ENCODE measurements around the gene RDH8. TPM values are rescaled to one million over a fixed set of nuclear protein-coding genes. Genes with fewer than 3 reads are reported as not detected.

RDH8 gene
- total and polyA plus RNA-seq, 2 of the 8 experiments (the other 6 are each of a cell fraction or from before 2014, with no cell fraction given), result 0.38 TPM; not detected in 1

- H3K79me1 ChIP-seq (ENCODE audit: low read depth, low read length), result no peaks in the 10 kb centered on the region
- 0 out of 2 replicates have a peak overlapping the region, but pooled peaks have one; percentile 36 for H2BK15ac ChIP-seq (ENCODE audit: low read length)
- ChIA-PET CTCF (ENCODE audit: partially characterized antibody) (no interaction called here), POLR2A (ENCODE audit: partially characterized antibody) (no interaction called here)
- H4K91ac ChIP-seq (replicated peaks; ENCODE audit: insufficient read length, low read length), result no peak overlapping the region
- H3K4me3 ChIP-seq (ENCODE audit: extremely low read depth in 1 of 4, insufficient read depth in 2 of 4, low read depth in 3 of 4, low read length in 4 of 4), result no peak overlapping the region
- H2AK5ac ChIP-seq (ENCODE audit: low read depth, low read length), result no peak overlapping the region
- H2AFZ ChIP-seq (ENCODE audit: low read length), result no peak overlapping the region
- H4K5ac ChIP-seq (ENCODE audit: insufficient read length, low read depth, low read length), result no peak overlapping the region
- no peak overlapping the region for H3K9ac ChIP-seq (replicated peaks in 1 of 4; ENCODE audit: extremely low read depth in 1 of 4, low read depth in 3 of 4, low read length in 3 of 4)
- H3K27me3 ChIP-seq (replicated peaks in 1 of 4; ENCODE audit: control insufficient read depth in 3 of 4, extremely low read depth in 1 of 4, insufficient read depth in 3 of 4, low read length in 3 of 4), result peaks cover 0 to 10% (median 7%) of the 10 kb centered on the region in 4 experiments; a peak in 6 of 7 replicates
- H3K14ac ChIP-seq (ENCODE audit: insufficient read length), result no peak overlapping the region
- H3K36me3 ChIP-seq (ENCODE audit: control insufficient read depth in 2 of 4, insufficient read depth in 4 of 4, low read length in 3 of 4), result no peaks in the 10 kb centered on the region
- H3K4me1 ChIP-seq (replicated peaks in 1 of 4; ENCODE audit: control insufficient read depth in 3 of 4, insufficient read depth in 4 of 4, low read length in 3 of 4), result peaks cover 0 to 9% (median 0%) of the 10 kb centered on the region in 4 experiments; a peak in 2 of 7 replicates
- H3K23ac ChIP-seq (ENCODE audit: insufficient read length), result no peak overlapping the region
- DNase-seq (ENCODE audit: low read depth in 1 of 2, low spot score in 2 of 2) (no peak), FAIRE-seq (no peak)
- H3K56ac ChIP-seq (replicated peaks; ENCODE audit: insufficient read length, low read depth, low read length), result no peak overlapping the region
- H3K27ac ChIP-seq (ENCODE audit: low read depth, low read length), result no peak overlapping the region
- no peak overlapping the region for H2BK120ac ChIP-seq (replicated peaks; ENCODE audit: low read depth, low read length)
- H2BK20ac ChIP-seq (ENCODE audit: low read length), result no peak overlapping the region
- H2BK12ac ChIP-seq (ENCODE audit: low read depth, low read length), result peak overlapping the region; percentile 62; the same call in 1 of the 2 replicates
- peaks cover 11% of the 10 kb centered on the region; the same call in 1 of the 2 replicates for H3K23me2 ChIP-seq (ENCODE audit: low read depth, low read length)
- H2BK5ac ChIP-seq (ENCODE audit: low read depth, low read length), result no peak overlapping the region
- 80% methylated on average over 8 of the region's 8 CpGs; no CpG with 5 or more reads in 1 of the 2 experiments for WGBS, 2 experiments (ENCODE audit: extremely low coverage in 1 of 2, insufficient coverage in 1 of 2, insufficient read length in 1 of 2, insufficient replicate concordance in 2 of 2, low coverage in 1 of 2, low lambda C conversion rate in 2 of 2, missing lambda C conversion rate in 1 of 2)
- no peaks in the 10 kb centered on the region for H3K9me3 ChIP-seq (ENCODE audit: insufficient read depth in 2 of 2, low read depth in 1 of 2, low read length in 1 of 2)
- H4K8ac ChIP-seq (ENCODE audit: extremely low read depth, insufficient read depth, low read length), result no peak overlapping the region
- H3K79me2 ChIP-seq (ENCODE audit: control insufficient read depth in 1 of 2, insufficient read depth in 2 of 2, low read length in 2 of 2), result no peaks in the 10 kb centered on the region
- no peak overlapping the region for H3K18ac ChIP-seq (ENCODE audit: extremely low read depth, low read length)
- H4K20me1 ChIP-seq (replicated peaks in 1 of 2; ENCODE audit: control insufficient read depth in 1 of 2, insufficient read depth in 2 of 2, low read length in 2 of 2), result peaks cover 0 to 1% of the 10 kb centered on the region in 2 experiments
- H3K4me2 ChIP-seq (ENCODE audit: insufficient read depth in 1 of 2, low read depth in 2 of 2, low read length in 2 of 2), result no peak overlapping the region
- H3K4ac ChIP-seq (replicated peaks; ENCODE audit: insufficient read length, low read depth, low read length), result no peak overlapping the region
- no peak for TF ChIP-seq GTF2F1 (IDR thresholded peaks at IDR 0.05; ENCODE audit: borderline replicate concordance, low read depth, low read length)
- TF ChIP-seq SP1 (IDR thresholded peaks at IDR 0.05; ENCODE audit: low read depth, low read length), result no peak
- TF ChIP-seq GABPA (IDR thresholded peaks at IDR 0.05; ENCODE audit: borderline replicate concordance, insufficient read depth, low read length), result no peak
- no peak for TF ChIP-seq CTCF (IDR thresholded peaks at IDR 0.05; ENCODE audit: control extremely low read depth in 1 of 3, insufficient read depth in 1 of 3, low read depth in 1 of 3, low read length in 3 of 3)
- TF ChIP-seq RAD21 (IDR thresholded peaks at IDR 0.05 in 1 of 2, conservative IDR thresholded peaks at IDR 0.05 in 1 of 2; ENCODE audit: low read depth in 2 of 2, low read length in 2 of 2), result no peak
- no peak for TF ChIP-seq ZNF274 (IDR thresholded peaks at IDR 0.05; ENCODE audit: borderline replicate concordance, extremely low read depth, low read length)
- no peak for TF ChIP-seq JUN (IDR thresholded peaks at IDR 0.05; ENCODE audit: low read depth, low read length)
- no peak for TF ChIP-seq SUZ12 (IDR thresholded peaks at IDR 0.05; ENCODE audit: low read length)
Observed at GRCh38 chr19:9968820-9969687, 44.2 kb upstream of the RDH8 start.

All from H1 (cell line).